Measurements from ENCODE around the gene PRR18. TPM values are rescaled to one million over a fixed set of nuclear protein-coding genes. Genes with fewer than 3 reads are reported as not detected.

PRR18 gene
- total and polyA plus RNA-seq, 9 of the 15 experiments (the other 6 are each of a cell fraction or from before 2014, with no cell fraction given): not detected

DNA sequence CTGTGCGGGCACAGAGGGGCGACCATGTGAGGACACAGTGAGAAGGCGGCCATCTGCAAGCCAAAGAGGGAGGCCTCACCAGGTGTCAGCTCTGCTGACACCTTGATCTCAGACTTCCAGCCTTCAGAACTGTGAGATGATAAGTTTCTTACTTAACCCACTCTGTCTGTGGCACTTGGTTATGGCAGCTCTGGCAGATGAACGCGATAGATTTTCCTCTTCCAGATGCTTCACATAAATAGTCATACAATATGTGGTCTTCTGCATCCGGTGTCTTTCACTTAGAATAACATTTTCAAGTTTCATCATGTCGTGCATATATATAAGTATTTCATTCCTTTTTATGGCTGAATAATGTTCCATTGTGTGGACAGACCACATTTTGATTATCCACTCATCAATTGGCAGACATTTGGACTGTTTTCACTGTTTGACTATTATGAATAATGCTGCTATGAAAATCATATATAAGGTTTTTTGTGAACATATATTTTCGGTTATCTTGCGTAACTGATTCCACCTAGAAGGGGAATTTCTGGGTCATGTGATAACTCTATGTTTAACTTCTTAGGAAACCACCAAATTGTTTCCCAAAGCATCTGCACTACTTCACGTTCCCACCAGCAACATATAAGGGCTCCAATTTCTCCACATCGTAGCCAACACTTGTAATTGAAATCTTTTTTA is 30.2 kb downstream of the PRR18 start (continued):
- TF ChIP-seq KLF1 (tag; IDR thresholded peaks at IDR 0.05) (no peak), RFX1 (IDR thresholded peaks at IDR 0.05) (no peak)

DNA sequence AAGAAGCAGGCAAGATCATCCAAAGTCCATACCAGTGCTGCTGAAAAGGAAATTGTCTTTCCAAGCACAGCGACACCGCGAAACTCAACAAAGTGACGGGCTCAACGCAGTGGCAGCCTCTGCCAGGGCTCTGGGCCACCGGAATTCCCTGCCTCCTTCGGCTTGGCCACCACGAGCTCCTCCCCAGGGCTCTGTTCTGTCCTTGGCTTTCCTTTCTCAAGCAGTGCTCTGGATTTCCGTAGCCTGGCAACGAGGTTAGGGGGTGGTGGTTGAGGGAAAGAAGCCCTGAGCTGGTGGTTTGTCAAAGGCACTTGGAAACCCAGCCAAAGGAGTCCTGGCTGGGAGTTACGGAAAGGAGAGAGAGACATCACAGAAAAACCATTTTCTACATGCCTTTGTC is 31.2 kb downstream of the PRR18 start:
- in situ Hi-C loops (cut with MboI) (no loop called here), intact Hi-C loops (cut with micrococcal nuclease) (loop anchor here (5.0 to 10.0 kb wide), 3 partner anchors 105 to 498 kb away; partner anchors contain the start of gene MPC1)
- peaks cover 0 to 3% of the 10 kb centered on the region in 2 experiments; a peak in 1 of 5 replicates for H3K4me1 ChIP-seq (replicated peaks in 1 of 2; ENCODE audit: control insufficient read depth in 2 of 2, insufficient read depth in 2 of 2, low read length in 2 of 2)
- no peak overlapping the region for H3K27ac ChIP-seq (ENCODE audit: extremely low read depth, low read depth, low read length)
- FAIRE-seq: no peak
- ChIA-PET POLR2A (interaction anchor here (0.6 kb wide), 2 partner anchors 100 to 111 kb away, joined by 3 read pairs; no protein-coding TSS in a partner anchor), CTCF (ENCODE audit: low intra/inter-chr PET ratio) (interaction anchor here (1.2 to 4.1 kb wide), 2 partner anchors 106 to 124 kb away, joined by 4 to 37 read pairs; partner anchors contain the start of gene MPC1)
- H3K4me3 ChIP-seq: no peak overlapping the region
- WGBS (ENCODE audit: insufficient coverage, low coverage, missing lambda C conversion rate): 7% methylated on average over 11 of the region's 11 CpGs
- H3K9me3 ChIP-seq (replicated peaks; ENCODE audit: control insufficient read depth, insufficient read depth, low read depth, low read length): no peaks in the 10 kb centered on the region
- no peaks in the 10 kb centered on the region for H3K79me2 ChIP-seq (ENCODE audit: control insufficient read depth, insufficient read depth, low read length)
- peaks cover 19 to 52% of the 10 kb centered on the region in 2 experiments for H3K27me3 ChIP-seq (ENCODE audit: control insufficient read depth in 2 of 2, insufficient read depth in 2 of 2, low read length in 2 of 2)
- no peaks in the 10 kb centered on the region for H3K36me3 ChIP-seq (ENCODE audit: control insufficient read depth, insufficient read depth, low read length)
- no peaks in the 10 kb centered on the region for H4K20me1 ChIP-seq (replicated peaks; ENCODE audit: control insufficient read depth, insufficient read depth, low read length)
- no peak for ATAC-seq
- no peak overlapping the region for H3K4me2 ChIP-seq (ENCODE audit: insufficient read depth, low read length)
- TF ChIP-seq SMARCB1 (IDR thresholded peaks at IDR 0.05; ENCODE audit: insufficient read length, low read depth) (no peak), MTF1 (CRISPR knock-in tag; IDR thresholded peaks at IDR 0.05; ENCODE audit: borderline replicate concordance) (no peak), POU5F1 (IDR thresholded peaks at IDR 0.05; ENCODE audit: borderline replicate concordance, low read depth, low read length, partially characterized antibody) (no peak), CBX3 (IDR thresholded peaks at IDR 0.05; ENCODE audit: borderline replicate concordance in 1 of 2, low read length in 2 of 2) (no peak), POLR2AphosphoS5 (IDR thresholded peaks at IDR 0.05; ENCODE audit: control insufficient read depth, insufficient read depth, low read depth, low read length) (no peak), NEUROD1 (IDR thresholded peaks at IDR 0.05; ENCODE audit: borderline replicate concordance, low read depth, low read length, partially characterized antibody) (no peak), PTBP1 (IDR thresholded peaks at IDR 0.05; ENCODE audit: low read depth, low read length) (no peak), THRAP3 (IDR thresholded peaks at IDR 0.05; ENCODE audit: borderline replicate concordance) (no peak), CBFB (CRISPR knock-in tag; IDR thresholded peaks at IDR 0.05) (no peak), ZNF24 (IDR thresholded peaks at IDR 0.05) (no peak)
- TF ChIP-seq, protein P1, sequence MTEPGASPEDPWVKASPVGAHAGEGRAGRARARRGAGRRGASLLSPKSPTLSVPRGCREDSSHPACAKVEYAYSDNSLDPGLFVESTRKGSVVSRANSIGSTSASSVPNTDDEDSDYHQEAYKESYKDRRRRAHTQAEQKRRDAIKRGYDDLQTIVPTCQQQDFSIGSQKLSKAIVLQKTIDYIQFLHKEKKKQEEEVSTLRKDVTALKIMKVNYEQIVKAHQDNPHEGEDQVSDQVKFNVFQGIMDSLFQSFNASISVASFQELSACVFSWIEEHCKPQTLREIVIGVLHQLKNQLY (CRISPR knock-in tag; conservative IDR thresholded peaks at IDR 0.05): no peak
- TF ChIP-seq, protein P2, sequence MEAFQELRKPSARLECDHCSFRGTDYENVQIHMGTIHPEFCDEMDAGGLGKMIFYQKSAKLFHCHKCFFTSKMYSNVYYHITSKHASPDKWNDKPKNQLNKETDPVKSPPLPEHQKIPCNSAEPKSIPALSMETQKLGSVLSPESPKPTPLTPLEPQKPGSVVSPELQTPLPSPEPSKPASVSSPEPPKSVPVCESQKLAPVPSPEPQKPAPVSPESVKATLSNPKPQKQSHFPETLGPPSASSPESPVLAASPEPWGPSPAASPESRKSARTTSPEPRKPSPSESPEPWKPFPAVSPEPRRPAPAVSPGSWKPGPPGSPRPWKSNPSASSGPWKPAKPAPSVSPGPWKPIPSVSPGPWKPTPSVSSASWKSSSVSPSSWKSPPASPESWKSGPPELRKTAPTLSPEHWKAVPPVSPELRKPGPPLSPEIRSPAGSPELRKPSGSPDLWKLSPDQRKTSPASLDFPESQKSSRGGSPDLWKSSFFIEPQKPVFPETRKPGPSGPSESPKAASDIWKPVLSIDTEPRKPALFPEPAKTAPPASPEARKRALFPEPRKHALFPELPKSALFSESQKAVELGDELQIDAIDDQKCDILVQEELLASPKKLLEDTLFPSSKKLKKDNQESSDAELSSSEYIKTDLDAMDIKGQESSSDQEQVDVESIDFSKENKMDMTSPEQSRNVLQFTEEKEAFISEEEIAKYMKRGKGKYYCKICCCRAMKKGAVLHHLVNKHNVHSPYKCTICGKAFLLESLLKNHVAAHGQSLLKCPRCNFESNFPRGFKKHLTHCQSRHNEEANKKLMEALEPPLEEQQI (IDR thresholded peaks at IDR 0.05): no peak
- TF ChIP-seq, protein P3, sequence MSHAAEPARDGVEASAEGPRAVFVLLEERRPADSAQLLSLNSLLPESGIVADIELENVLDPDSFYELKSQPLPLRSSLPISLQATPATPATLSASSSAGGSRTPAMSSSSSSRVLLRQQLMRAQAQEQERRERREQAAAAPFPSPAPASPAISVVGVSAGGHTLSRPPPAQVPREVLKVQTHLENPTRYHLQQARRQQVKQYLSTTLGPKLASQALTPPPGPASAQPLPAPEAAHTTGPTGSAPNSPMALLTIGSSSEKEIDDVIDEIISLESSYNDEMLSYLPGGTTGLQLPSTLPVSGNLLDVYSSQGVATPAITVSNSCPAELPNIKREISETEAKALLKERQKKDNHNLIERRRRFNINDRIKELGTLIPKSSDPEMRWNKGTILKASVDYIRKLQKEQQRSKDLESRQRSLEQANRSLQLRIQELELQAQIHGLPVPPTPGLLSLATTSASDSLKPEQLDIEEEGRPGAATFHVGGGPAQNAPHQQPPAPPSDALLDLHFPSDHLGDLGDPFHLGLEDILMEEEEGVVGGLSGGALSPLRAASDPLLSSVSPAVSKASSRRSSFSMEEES (CRISPR knock-in tag; IDR thresholded peaks at IDR 0.05): no peak
- BruUV-seq (replicated peaks): no TSS peak
- H3K9ac ChIP-seq (ENCODE audit: insufficient read depth in 1 of 2, low read depth in 2 of 2, low read length in 2 of 2): 0 out of 4 replicates have a peak overlapping the region, but pooled peaks of 1 of the 2 experiments have one; percentile 29
- DNase-seq (ENCODE audit: extremely low read depth in 1 of 4, low spot score in 3 of 4): no peak
- H3K9me1 ChIP-seq (ENCODE audit: control insufficient read depth, insufficient read depth, low read length): no peaks in the 10 kb centered on the region
- no peak overlapping the region for H2AFZ ChIP-seq (ENCODE audit: low read depth, low read length)

Measured in K562 (cell line).